ENCODE data around the gene MUC5B. TPM values are rescaled to one million over a fixed set of nuclear protein-coding genes. Genes with fewer than 3 reads are reported as not detected.

The MUC5B gene
- total and polyA plus RNA-seq, 7 experiments from 2014 or later = not detected

GRCh38 chr11:1308743-1309497, 86.1 kb downstream of the MUC5B start:
- peaks cover 0 to 17% (median 0%) of the 10 kb centered on the region in 5 donors for H3K27me3 Mint-ChIP-seq
- ChIA-PET CTCF (no interaction called here), POLR2A (interaction anchor here (0.7 to 2.4 kb wide), 13 partner anchors 9 to 281 kb away, joined by 3 to 13 read pairs (median 4); no protein-coding TSS in a partner anchor)
- intact Hi-C loops (cut with micrococcal nuclease) = loop anchor here (1.0 to 5.0 kb wide), 9 partner anchors 26 to 1748 kb away; partner anchors contain the start of genes BRSK2 (in 2 of the 2), CARS1 (in 1 of the 2), DUSP8 (in 1 of the 2) and RPLP2 (in 1 of the 2)
- Histone ChIP-seq H3K27me3 (ENCODE audit: control insufficient read depth in 2 of 2, insufficient read depth in 2 of 2, low read length in 2 of 2) (no peaks in the 10 kb centered on the region), H3K27ac (ENCODE audit: low read depth, low read length) (peak overlapping the region; percentile 83), H3K4me3 (ENCODE audit: low read length) (peak overlapping the region; percentile 41), H3K9me3 (ENCODE audit: control insufficient read depth in 2 of 3, low read length in 3 of 3) (peaks cover 0 to 6% (median 0%) of the 10 kb centered on the region in 3 experiments), H3K36me3 (ENCODE audit: control insufficient read depth in 2 of 3, insufficient read depth in 3 of 3, low read length in 3 of 3) (peaks cover 0 to 10% (median 0%) of the 10 kb centered on the region in 3 experiments), H3K4me1 (ENCODE audit: control insufficient read depth in 2 of 2, insufficient read depth in 2 of 2, low read length in 2 of 2) (peaks cover 31 to 35% of the 10 kb centered on the region in 2 donors)
- H3K4me3 Mint-ChIP-seq = peak overlapping the region; percentile 52 to 90 (median 83)
- ATAC-seq (no peak), DNase-seq (peak in 3 of 9 donors; percentile 9 to 35 (median 12))
- peaks cover 32 to 62% (median 48%) of the 10 kb centered on the region in 7 donors for H3K4me1 Mint-ChIP-seq
- peak overlapping the region in 8 of 9 donors; percentile 18 to 95 (median 76) for H3K27ac Mint-ChIP-seq
- peaks cover 0 to 20% (median 0%) of the 10 kb centered on the region in 5 donors for H3K36me3 Mint-ChIP-seq
- peaks cover 0 to 15% (median 5%) of the 10 kb centered on the region in 11 donors for H3K9me3 Mint-ChIP-seq

- peak within 1 kb of the TSS; percentile 80 to 92 (median 88) for H3K4me3 Mint-ChIP-seq
- intact Hi-C loops (cut with micrococcal nuclease) = loop anchor here (1.0 to 10.0 kb wide), 10 partner anchors 26 to 1748 kb away; partner anchors contain the start of genes BRSK2 (in 2 of the 2), CARS1 (in 1 of the 2), DUSP8 (in 1 of the 2) and RPLP2 (in 1 of the 2)
- CTCF ChIA-PET = no interaction called here
Measured at GRCh38 chr11:1309498-1310317, 86.8 kb downstream of the MUC5B start, which contains the start of gene TOLLIP. TOLLIP (minus strand) TSS chr11:1309632; CDS start chr11:1309498, 134 bp downstream.

DNA sequence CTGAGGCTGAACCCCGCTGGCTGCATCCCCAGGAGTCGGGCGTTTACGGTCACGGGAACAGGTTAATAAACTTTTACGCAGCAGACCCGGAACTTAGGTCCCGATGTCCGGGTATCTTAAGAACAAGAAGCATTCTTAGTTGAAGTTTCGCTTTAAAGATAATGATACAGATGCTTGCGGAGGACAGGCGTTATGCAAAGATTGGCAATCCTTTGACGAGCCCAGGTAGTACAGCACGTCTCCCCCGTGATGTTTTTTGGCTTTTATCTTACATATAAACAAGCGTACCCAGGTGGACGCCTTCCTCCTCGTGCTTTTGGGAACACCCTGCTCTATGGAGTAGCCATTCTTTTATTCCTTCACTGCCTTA, 87.4 kb downstream of the MUC5B start:
- Mint-ChIP-seq H3K36me3 (peaks cover 0 to 20% (median 2%) of the 10 kb centered on the region in 5 donors), H3K4me1 (peaks cover 32 to 49% (median 37%) of the 10 kb centered on the region in 7 donors), H3K27ac (peak overlapping the region; percentile 85 to 96 (median 93)), H3K4me3 (peak overlapping the region; percentile 79 to 92 (median 88)), H3K27me3 (peaks cover 0 to 30% (median 0%) of the 10 kb centered on the region in 5 donors), H3K9me3 (peaks cover 0 to 17% (median 5%) of the 10 kb centered on the region in 11 donors)
- ChIA-PET POLR2A (interaction anchor here (0.6 to 2.4 kb wide), 8 partner anchors 8 to 74 kb away, joined by 3 to 13 read pairs (median 4); no protein-coding TSS in a partner anchor), CTCF (no interaction called here)
- peak overlapping the region; percentile 76 for H3K4me3 ChIP-seq (ENCODE audit: low read length)
- peaks cover 31 to 35% of the 10 kb centered on the region in 2 donors for H3K4me1 ChIP-seq (ENCODE audit: control insufficient read depth in 2 of 2, insufficient read depth in 2 of 2, low read length in 2 of 2)
- peaks cover 0 to 5% (median 0%) of the 10 kb centered on the region in 3 experiments for H3K36me3 ChIP-seq (ENCODE audit: control insufficient read depth in 2 of 3, insufficient read depth in 3 of 3, low read length in 3 of 3)
- intact Hi-C loops (cut with micrococcal nuclease) = loop anchor here in 1 of 2 donors (10.0 kb wide), 1 partner anchor 1094 kb away; the partner anchor contains the start of gene TSSC4
- ATAC-seq = no peak
- H3K27me3 ChIP-seq (ENCODE audit: control insufficient read depth in 2 of 2, insufficient read depth in 2 of 2, low read length in 2 of 2) = no peaks in the 10 kb centered on the region
- H3K27ac ChIP-seq (ENCODE audit: low read depth, low read length) = peak overlapping the region; percentile 86
- peaks cover 0 to 6% (median 0%) of the 10 kb centered on the region in 3 experiments for H3K9me3 ChIP-seq (ENCODE audit: control insufficient read depth in 2 of 3, low read length in 3 of 3)
- peak in 3 of 9 donors; percentile 14 to 29 (median 24) for DNase-seq

More at GRCh38 chr11:1309498-1310317, 86.8 kb downstream of the MUC5B start, which contains the start of gene TOLLIP:
- Mint-ChIP-seq H3K36me3 (peaks cover 0 to 20% (median 0%) of the 10 kb centered on the region in 5 donors), H3K27ac (peak within 1 kb of the TSS; percentile 87 to 97 (median 94)), H3K27me3 (peaks cover 0 to 24% (median 0%) of the 10 kb centered on the region in 5 donors), H3K9me3 (peaks cover 0 to 17% (median 5%) of the 10 kb centered on the region in 11 donors), H3K4me1 (peaks cover 32 to 55% (median 43%) of the 10 kb centered on the region in 7 donors)
- Histone ChIP-seq H3K36me3 (ENCODE audit: control insufficient read depth in 2 of 3, insufficient read depth in 3 of 3, low read length in 3 of 3) (peaks cover 0 to 10% (median 0%) of the 10 kb centered on the region in 3 experiments), H3K27me3 (ENCODE audit: control insufficient read depth in 2 of 2, insufficient read depth in 2 of 2, low read length in 2 of 2) (no peaks in the 10 kb centered on the region), H3K9me3 (ENCODE audit: control insufficient read depth in 2 of 3, low read length in 3 of 3) (peaks cover 0 to 6% (median 0%) of the 10 kb centered on the region in 3 experiments), H3K27ac (ENCODE audit: low read depth, low read length) (peak within 1 kb of the TSS; percentile 86), H3K4me3 (ENCODE audit: low read length) (peak within 1 kb of the TSS; percentile 76), H3K4me1 (ENCODE audit: control insufficient read depth in 2 of 2, insufficient read depth in 2 of 2, low read length in 2 of 2) (peaks cover 31 to 35% of the 10 kb centered on the region in 2 donors)
- peak; percentile 86 for ATAC-seq
- POLR2A ChIA-PET = interaction anchor here (0.6 to 2.4 kb wide), 14 partner anchors 8 to 280 kb away, joined by 3 to 13 read pairs (median 3); no protein-coding TSS in a partner anchor
- DNase-seq = peak; percentile 94 to 100 (median 99)

DNA sequence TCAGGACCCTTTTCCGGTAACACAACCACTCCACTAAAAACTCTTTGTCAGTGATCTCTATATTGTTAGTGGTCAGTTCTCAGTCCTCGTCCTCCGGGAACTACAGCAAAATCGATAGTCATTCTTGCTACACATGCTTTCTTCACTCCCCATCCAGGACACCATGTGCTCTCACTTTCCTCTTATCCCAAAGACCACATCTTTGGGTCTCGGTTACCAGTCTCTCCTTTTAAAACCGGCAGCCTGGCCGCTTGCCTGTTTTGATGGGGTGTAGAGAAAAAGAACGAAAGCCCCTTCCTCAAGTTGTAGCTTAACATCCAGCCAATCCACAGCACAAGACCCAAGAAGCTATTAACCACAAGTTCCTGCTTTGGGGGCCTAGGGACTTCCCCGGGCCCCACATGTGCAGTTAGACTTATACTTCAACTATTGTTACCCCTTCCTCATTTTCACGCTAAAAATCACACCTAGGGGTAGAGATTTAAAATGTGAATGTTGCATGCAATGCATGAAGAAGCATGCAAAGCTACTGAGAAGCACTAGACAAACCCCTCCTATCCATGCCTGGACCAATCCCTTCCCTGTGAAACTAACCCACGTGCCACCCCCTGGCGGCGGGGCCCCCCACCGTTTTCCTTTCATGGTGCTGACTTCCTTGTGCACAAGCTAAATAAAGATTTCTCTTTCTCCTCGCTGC, 88.1 kb downstream of the MUC5B start:
- peaks cover 31 to 35% of the 10 kb centered on the region in 2 donors for H3K4me1 ChIP-seq (ENCODE audit: control insufficient read depth in 2 of 2, insufficient read depth in 2 of 2, low read length in 2 of 2)
- ATAC-seq = peak; percentile 35
- peaks cover 0 to 20% (median 3%) of the 10 kb centered on the region in 5 donors for H3K36me3 Mint-ChIP-seq
- H3K36me3 ChIP-seq (ENCODE audit: control insufficient read depth in 2 of 3, insufficient read depth in 3 of 3, low read length in 3 of 3) = no peaks in the 10 kb centered on the region
- H3K4me3 Mint-ChIP-seq = peak overlapping the region; percentile 79 to 92 (median 88)
- POLR2A ChIA-PET = interaction anchor here (0.6 to 1.7 kb wide), 6 partner anchors 15 to 72 kb away, joined by 3 to 8 read pairs (median 4); no protein-coding TSS in a partner anchor
- peaks cover 0 to 17% (median 5%) of the 10 kb centered on the region in 11 donors for H3K9me3 Mint-ChIP-seq
- peak overlapping the region; percentile 77 to 95 (median 91) for H3K27ac Mint-ChIP-seq
- peak overlapping the region; percentile 76 for H3K4me3 ChIP-seq (ENCODE audit: low read length)
- H3K4me1 Mint-ChIP-seq = peaks cover 32 to 44% (median 33%) of the 10 kb centered on the region in 7 donors
- H3K27ac ChIP-seq (ENCODE audit: low read depth, low read length) = peak overlapping the region; percentile 86
- intact Hi-C loops (cut with micrococcal nuclease) = loop anchor here in 1 of 2 donors (10.0 kb wide), 1 partner anchor 1094 kb away; the partner anchor contains the start of gene TSSC4
- H3K27me3 Mint-ChIP-seq = peaks cover 0 to 31% (median 0%) of the 10 kb centered on the region in 5 donors
- peak in 7 of 9 donors; percentile 36 to 69 (median 47) for DNase-seq
- no peaks in the 10 kb centered on the region for H3K27me3 ChIP-seq (ENCODE audit: control insufficient read depth in 2 of 2, insufficient read depth in 2 of 2, low read length in 2 of 2)
- peaks cover 0 to 6% (median 0%) of the 10 kb centered on the region in 3 experiments for H3K9me3 ChIP-seq (ENCODE audit: control insufficient read depth in 2 of 3, low read length in 3 of 3)
- CTCF ChIA-PET = no interaction called here

All from naive thymus-derived CD4-positive, alpha-beta T cell (primary cell).